H1 (cell line): ENCODE measurements around the gene ARHGAP6. TPM values are rescaled to one million over a fixed set of nuclear protein-coding genes. Genes with fewer than 3 reads are reported as not detected.

ENCODE experiments used
- CTCF ChIA-PET: fragments of 300-600 bp; sonication (Branson Sonifier 250); formaldehyde crosslinking; loops from one replicate; lab custom pipeline; 2021; ENCODE audit not compliant: partially characterized antibody; lab: Charles Lee
- POLR2A ChIA-PET: fragments of 300-600 bp; sonication (Branson Sonifier 250); formaldehyde crosslinking; loops from one replicate; lab custom pipeline; 2021; ENCODE audit warnings: inconsistent platforms; ENCODE audit not compliant: partially characterized antibody; lab: Charles Lee
- DNase-seq, 2 experiments: peaks; one replicate each; pipeline versions ENCODE4 v3.0.0 to v3.0.0-alpha.2; 2010 to 2022; ENCODE audit warnings: low spot score in 2 of 2, low read depth in 1 of 2, mixed read lengths in 1 of 2
- FAIRE-seq: peaks from 2 replicates; lab custom pipeline; 2011; peaks lifted over from hg19 to GRCh38; lab: Jason Lieb, UNC
- H2AFZ ChIP-seq: 2 replicates; pipeline ENCODE4 v1.8.1; 2012; ENCODE audit warnings: low read length, inconsistent platforms
- H2AK5ac ChIP-seq: 2 replicates; pipeline ENCODE4 v1.6.1; 2013; ENCODE audit warnings: low read depth, low read length
- H2BK120ac ChIP-seq: replicated peaks from 2 replicates; pipeline ENCODE3; 2013; ENCODE audit warnings: low read depth, low read length, inconsistent platforms
- H2BK12ac ChIP-seq: 2 replicates; pipeline ENCODE4 v1.6.1; 2013; ENCODE audit warnings: low read depth, low read length
- H2BK15ac ChIP-seq: 2 replicates; pipeline ENCODE4 v1.6.1; 2013; ENCODE audit warnings: low read length
- H2BK20ac ChIP-seq: 2 replicates; pipeline ENCODE4 v1.6.1; 2013; ENCODE audit warnings: low read length
- H2BK5ac ChIP-seq: 2 replicates; pipeline ENCODE4 v1.6.1; 2013; ENCODE audit warnings: low read depth, low read length
- H3K14ac ChIP-seq: 2 replicates; pipeline ENCODE4 v1.6.1; 2013; ENCODE audit warnings: inconsistent platforms; ENCODE audit not compliant: insufficient read length
- H3K18ac ChIP-seq: 2 replicates; pipeline ENCODE4 v1.6.1; 2013; ENCODE audit warnings: low read length; ENCODE audit errors: extremely low read depth
- H3K23ac ChIP-seq: 2 replicates; pipeline ENCODE4 v1.6.1; 2013; ENCODE audit warnings: inconsistent platforms; ENCODE audit not compliant: insufficient read length
- H3K23me2 ChIP-seq: 2 replicates; pipeline ENCODE4 v1.6.1; 2013; ENCODE audit warnings: low read depth, low read length
- H3K27ac ChIP-seq: 2 replicates; pipeline ENCODE4 v1.6.1; 2011; ENCODE audit warnings: low read depth, low read length, inconsistent platforms
- H3K27me3 ChIP-seq, 4 experiments: replicated peaks in 1 of 4; 1 replicate in 1 of 4; 2 replicates in 3 of 4; pipeline versions ENCODE4 v1.6.1 to v1.8.1; 2011 to 2013; ENCODE audit warnings: low read length in 3 of 4, mild to moderate bottlenecking in 3 of 4, inconsistent platforms in 2 of 4, mixed read lengths in 2 of 4, moderate library complexity in 1 of 4; ENCODE audit not compliant: control insufficient read depth in 3 of 4, insufficient read depth in 3 of 4; ENCODE audit errors: extremely low read depth in 1 of 4
- H3K36me3 ChIP-seq, 4 experiments: 2 replicates each; pipeline versions ENCODE4 v1.6.1 to v1.8.1; 2011 to 2013; ENCODE audit warnings: mild to moderate bottlenecking in 4 of 4, low read length in 3 of 4, moderate library complexity in 2 of 4, control low read depth in 1 of 4, inconsistent platforms in 1 of 4; ENCODE audit not compliant: insufficient read depth in 4 of 4, control insufficient read depth in 2 of 4
- H3K4ac ChIP-seq: replicated peaks from 2 replicates; pipeline ENCODE3; 2013; ENCODE audit warnings: low read length, low read depth, mixed read lengths, inconsistent platforms; ENCODE audit not compliant: insufficient read length
- H3K4me1 ChIP-seq, 4 experiments: replicated peaks in 1 of 4; 1 replicate in 1 of 4; 2 replicates in 3 of 4; pipeline versions ENCODE4 v1.6.1 to v1.8.1; 2011 to 2013; ENCODE audit warnings: low read length in 3 of 4, inconsistent platforms in 2 of 4, mixed read lengths in 1 of 4; ENCODE audit not compliant: insufficient read depth in 4 of 4, control insufficient read depth in 3 of 4
- H3K4me2 ChIP-seq, 2 experiments: 2 replicates each; pipeline versions ENCODE4 v1.6.1 to v1.8.1; 2011 to 2013; ENCODE audit warnings: low read depth in 2 of 2, low read length in 2 of 2, control low read depth in 1 of 2, inconsistent platforms in 1 of 2, mild to moderate bottlenecking in 1 of 2; ENCODE audit not compliant: insufficient read depth in 1 of 2
- H3K4me3 ChIP-seq, 4 experiments: fragments of 200-600, 300-600 bp in 1 of 4; sonication (generic), shearing (Covaris generic), sonication (Bioruptor Twin) in 1 of 4; 2 replicates each; pipeline versions ENCODE4 v1.5.1 to v1.8.1; 2011 to 2016; ENCODE audit warnings: low read length in 4 of 4, low read depth in 3 of 4, control low read depth in 2 of 4, inconsistent platforms in 2 of 4, mild to moderate bottlenecking in 2 of 4, mixed read lengths in 1 of 4, moderate library complexity in 1 of 4; ENCODE audit not compliant: insufficient read depth in 2 of 4; ENCODE audit errors: extremely low read depth in 1 of 4
- H3K56ac ChIP-seq: replicated peaks from 2 replicates; pipeline ENCODE3; 2013; ENCODE audit warnings: low read depth, mild to moderate bottlenecking, mixed read lengths, low read length, inconsistent platforms; ENCODE audit not compliant: insufficient read length
- H3K79me1 ChIP-seq: 2 replicates; pipeline ENCODE4 v1.6.1; 2013; ENCODE audit warnings: low read depth, low read length, control low read depth
- H3K79me2 ChIP-seq, 2 experiments: 2 replicates each; pipeline versions ENCODE4 v1.6.1 to v1.8.1; 2012 to 2013; ENCODE audit warnings: low read length in 2 of 2, mild to moderate bottlenecking in 2 of 2, inconsistent platforms in 1 of 2; ENCODE audit not compliant: insufficient read depth in 2 of 2, control insufficient read depth in 1 of 2
- H3K9ac ChIP-seq, 4 experiments: replicated peaks in 1 of 4; 1 replicate in 1 of 4; 2 replicates in 3 of 4; pipeline versions ENCODE4 v1.6.1 to v1.8.1; 2011 to 2013; ENCODE audit warnings: low read depth in 3 of 4, low read length in 3 of 4, control low read depth in 2 of 4, mild to moderate bottlenecking in 2 of 4, moderate library complexity in 2 of 4, inconsistent platforms in 1 of 4; ENCODE audit errors: extremely low read depth in 1 of 4
- H3K9me3 ChIP-seq, 2 experiments: 2 replicates each; pipeline versions ENCODE4 v1.6.1 to v1.8.1; 2012 to 2013; ENCODE audit warnings: mild to moderate bottlenecking in 2 of 2, moderate library complexity in 2 of 2, control low read depth in 1 of 2, inconsistent platforms in 1 of 2, low read depth in 1 of 2, low read length in 1 of 2, mixed read lengths in 1 of 2; ENCODE audit not compliant: insufficient read depth in 2 of 2
- H4K20me1 ChIP-seq, 2 experiments: replicated peaks in 1 of 2; 2 replicates each; pipeline versions ENCODE3 to v1.8.1; 2011 to 2013; ENCODE audit warnings: inconsistent platforms in 2 of 2, low read length in 2 of 2, mild to moderate bottlenecking in 1 of 2; ENCODE audit not compliant: insufficient read depth in 2 of 2, control insufficient read depth in 1 of 2
- H4K5ac ChIP-seq: 2 replicates; pipeline ENCODE4 v1.6.1; 2013; ENCODE audit warnings: low read length, low read depth, mixed read lengths, inconsistent platforms; ENCODE audit not compliant: insufficient read length
- H4K8ac ChIP-seq: 2 replicates; pipeline ENCODE4 v1.8.0; 2013; ENCODE audit warnings: mild to moderate bottlenecking, moderate library complexity, low read length, inconsistent platforms; ENCODE audit not compliant: insufficient read depth; ENCODE audit errors: extremely low read depth
- H4K91ac ChIP-seq: replicated peaks from 2 replicates; pipeline ENCODE3; 2013; ENCODE audit warnings: low read length, mixed read lengths, inconsistent platforms; ENCODE audit not compliant: insufficient read length
- BCL11A ChIP-seq, 2 experiments: IDR thresholded peaks; one replicate each; pipeline ENCODE4 v1.6.1; 2011; ENCODE audit warnings: low read depth in 2 of 2, low read length in 2 of 2, mild to moderate bottlenecking in 2 of 2
- CREB1 ChIP-seq: IDR thresholded peaks from 2 replicates; pipeline ENCODE4 v1.6.1; 2012; ENCODE audit warnings: inconsistent platforms
- FOSL1 ChIP-seq: IDR thresholded peaks from 2 replicates; pipeline ENCODE4 v1.6.1; 2011; ENCODE audit warnings: mild to moderate bottlenecking, low read depth, low read length, moderate library complexity; ENCODE audit not compliant: insufficient read depth
- GTF2F1 ChIP-seq: IDR thresholded peaks from 2 replicates; pipeline ENCODE4 v1.6.1; 2012; ENCODE audit warnings: low read depth, low read length, improper control_type of control experiment, borderline replicate concordance
- JUN ChIP-seq: IDR thresholded peaks from 2 replicates; pipeline ENCODE4 v1.6.1; 2011; ENCODE audit warnings: low read depth, mild to moderate bottlenecking, improper control_type of control experiment, low read length
- JUND ChIP-seq: IDR thresholded peaks from 2 replicates; pipeline ENCODE4 v1.6.1; 2011; ENCODE audit warnings: mild to moderate bottlenecking, improper control_type of control experiment, low read length
- KDM1A ChIP-seq: fragments of 200-600, 300-600 bp; sonication (generic); IDR thresholded peaks from 2 replicates; pipeline ENCODE4 v1.7.1; 2016; ENCODE audit warnings: mild to moderate bottlenecking, low read length, borderline replicate concordance
- NANOG ChIP-seq: IDR thresholded peaks from 2 replicates; pipeline ENCODE4 v1.6.1; 2011; ENCODE audit warnings: low read length, low read depth, mild to moderate bottlenecking, inconsistent platforms; ENCODE audit not compliant: insufficient read depth, poor library complexity, severe bottlenecking
- POU5F1 ChIP-seq: IDR thresholded peaks from 2 replicates; pipeline ENCODE4 v1.6.1; 2011; ENCODE audit warnings: low read depth, mild to moderate bottlenecking, low read length, moderate library complexity
- SIN3A ChIP-seq, 2 experiments: IDR thresholded peaks in 1 of 2; conservative IDR thresholded peaks in 1 of 2; 2 replicates each; pipeline ENCODE4 v1.6.1; 2011 to 2012; ENCODE audit warnings: low read length in 2 of 2, improper control_type of control experiment in 1 of 2, low read depth in 1 of 2, mild to moderate bottlenecking in 1 of 2
- SIX5 ChIP-seq: IDR thresholded peaks from 2 replicates; pipeline ENCODE4 v1.6.1; 2011; ENCODE audit warnings: mild to moderate bottlenecking, low read depth, low read length
- SP1 ChIP-seq: IDR thresholded peaks from 2 replicates; pipeline ENCODE4 v1.6.1; 2011; ENCODE audit warnings: low read depth, low read length
- TAF1 ChIP-seq: IDR thresholded peaks from 2 replicates; pipeline ENCODE4 v1.6.1; 2011; ENCODE audit warnings: mild to moderate bottlenecking, low read depth, low read length
- WGBS, 2 experiments: shearing (Covaris generic) in 1 of 2; methylation state at CpG; one replicate each; pipeline versions ENCODE4 v1.1.6 to v1.1.7; 2013 to 2015; ENCODE audit warnings: low lambda C conversion rate in 2 of 2, mixed read lengths in 2 of 2, inconsistent platforms in 1 of 2, low coverage in 1 of 2, missing lambda C conversion rate in 1 of 2; ENCODE audit not compliant: insufficient replicate concordance in 2 of 2, insufficient coverage in 1 of 2, insufficient read length in 1 of 2; ENCODE audit errors: extremely low coverage in 1 of 2, missing lambda C conversion rate in 1 of 2; 5-methylcytosine and 5-hydroxymethylcytosine counted together
- polyA plus RNA-seq, 7 experiments: library from polyadenylated mRNA; depleted of rRNA in 3 of 7; stranded (reverse) in 5 of 7; unstranded in 2 of 7; fragments of >200 nt in 5 of 7; fragments of 200-250 nt in 2 of 7; gene quantifications; 1 replicate in 5 of 7; 2 replicates in 1 of 7; 4 replicates in 1 of 7; pipeline versions ENCODE4 v1.2.1 to v1.2.3, GENCODE V29; 2011 to 2013; ENCODE audit warnings: missing spikeins in 2 of 7, mixed read lengths in 2 of 7
- total RNA-seq: library from RNA; stranded (reverse); fragmentation: NEBNext Ultra II Directional; extraction: Animal tissue kit (Norgen Biotek cat#: 25700); gene quantifications from 2 replicates; pipeline ENCODE4 v1.2.1, GENCODE V29; 2021
- TF ChIP-seq, protein P1 (sequence below): IDR thresholded peaks from 2 replicates; pipeline ENCODE4 v1.6.1; 2011; ENCODE audit warnings: low read depth, mild to moderate bottlenecking, low read length; ENCODE audit not compliant: insufficient read depth
- TF ChIP-seq, protein P2 (sequence below): IDR thresholded peaks from 2 replicates; pipeline ENCODE4 v1.6.1; 2012; ENCODE audit warnings: inconsistent platforms

ARHGAP6 gene
- total and polyA plus RNA-seq, 2 of the 8 experiments (the other 6 are each of a cell fraction or from before 2014, with no cell fraction given) = 0.35 to 0.82 TPM

DNA sequence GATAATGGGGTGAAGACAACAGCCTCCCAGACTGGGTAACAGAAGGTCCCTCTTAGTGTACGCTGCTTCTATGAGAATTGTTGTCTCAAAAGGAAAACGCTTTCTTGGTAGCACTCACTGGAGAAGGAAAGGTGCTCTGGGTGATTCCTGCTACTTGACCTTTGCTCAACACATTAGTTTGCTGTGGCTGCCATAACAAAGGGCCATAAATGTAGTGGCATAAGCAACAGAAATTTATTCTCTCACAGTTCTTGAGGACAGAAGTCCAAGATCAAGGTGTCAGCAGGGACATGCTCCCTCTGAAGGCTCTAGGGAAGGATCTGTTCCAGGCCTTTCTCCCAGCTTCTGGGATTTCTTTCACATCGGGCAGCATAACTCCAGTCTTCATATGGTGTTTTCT, 535.6 kb downstream of the ARHGAP6 start:
- no peak overlapping the region for H3K27ac ChIP-seq
- FAIRE-seq = no peak
- H3K79me1 ChIP-seq = no peaks in the 10 kb centered on the region
- H3K79me2 ChIP-seq = no peaks in the 10 kb centered on the region
- H3K4me2 ChIP-seq = no peak overlapping the region
- WGBS, 2 experiments = 83% methylated on average over 3 of the region's 3 CpGs; no CpG with 5 or more reads in 1 of the 2 experiments
- H2BK120ac ChIP-seq = no peak overlapping the region
- ChIA-PET CTCF (interaction anchor here (0.9 kb wide), 1 partner anchor 405 kb away, joined by 4 read pairs; no protein-coding TSS in a partner anchor), POLR2A (no interaction called here)
- no peak overlapping the region for H2BK20ac ChIP-seq
- H2BK5ac ChIP-seq = no peak overlapping the region
- H3K9me3 ChIP-seq = no peaks in the 10 kb centered on the region
- no peak overlapping the region for H4K91ac ChIP-seq
- H2AK5ac ChIP-seq = no peak overlapping the region
- H3K9ac ChIP-seq = no peak overlapping the region
- H3K23me2 ChIP-seq = no peaks in the 10 kb centered on the region
- no peak overlapping the region for H3K4ac ChIP-seq
- H3K18ac ChIP-seq = no peak overlapping the region
- H4K20me1 ChIP-seq = no peaks in the 10 kb centered on the region
- H2AFZ ChIP-seq = no peak overlapping the region
- H3K4me1 ChIP-seq = no peaks in the 10 kb centered on the region; a peak in 1 of 7 replicates
- H3K14ac ChIP-seq = no peak overlapping the region
- H4K8ac ChIP-seq = no peak overlapping the region
- no peaks in the 10 kb centered on the region for H3K36me3 ChIP-seq
- H3K4me3 ChIP-seq = no peak overlapping the region
- no peak for DNase-seq
- no peak overlapping the region for H3K56ac ChIP-seq
- H4K5ac ChIP-seq = no peak overlapping the region
- no peak overlapping the region for H2BK15ac ChIP-seq
- no peaks in the 10 kb centered on the region for H3K27me3 ChIP-seq
- H2BK12ac ChIP-seq = no peak overlapping the region
- H3K23ac ChIP-seq = no peak overlapping the region
- TF ChIP-seq SIN3A (conservative IDR thresholded peaks at IDR 0.05 in 1 of 2, IDR thresholded peaks at IDR 0.05 in 1 of 2; ENCODE audit: low read depth in 1 of 2, low read length in 2 of 2) = no peak
- no peak for TF ChIP-seq NANOG
- TF ChIP-seq GTF2F1 = no peak
- TF ChIP-seq BCL11A (IDR thresholded peaks at IDR 0.05; ENCODE audit: low read depth in 2 of 2, low read length in 2 of 2) = no peak
- no peak for TF ChIP-seq CREB1
- no peak for TF ChIP-seq JUND
- TF ChIP-seq POU5F1 = no peak
- no peak for TF ChIP-seq SIX5
- no peak for TF ChIP-seq FOSL1
- no peak for TF ChIP-seq KDM1A
- TF ChIP-seq, protein P1, sequence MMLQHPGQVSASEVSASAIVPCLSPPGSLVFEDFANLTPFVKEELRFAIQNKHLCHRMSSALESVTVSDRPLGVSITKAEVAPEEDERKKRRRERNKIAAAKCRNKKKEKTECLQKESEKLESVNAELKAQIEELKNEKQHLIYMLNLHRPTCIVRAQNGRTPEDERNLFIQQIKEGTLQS = no peak
- no peak for TF ChIP-seq JUN
- no peak for TF ChIP-seq SP1
- TF ChIP-seq, protein P2, sequence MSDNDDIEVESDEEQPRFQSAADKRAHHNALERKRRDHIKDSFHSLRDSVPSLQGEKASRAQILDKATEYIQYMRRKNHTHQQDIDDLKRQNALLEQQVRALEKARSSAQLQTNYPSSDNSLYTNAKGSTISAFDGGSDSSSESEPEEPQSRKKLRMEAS = no peak
- no peak for TF ChIP-seq TAF1
